Epithelial cell of esophagus (primary cell): ENCODE measurements around the gene COL15A1.

Experiments used
- DNase-seq: peaks from one replicate; pipeline ENCODE4 v3.0.0; 2010; ENCODE audit warnings: low read depth
- H3K4me3 ChIP-seq: 2 replicates; pipeline ENCODE4 v1.5.1; 2011; ENCODE audit warnings: mild to moderate bottlenecking, low read length, control low read depth
- TF ChIP-seq, protein P1 (sequence below): IDR thresholded peaks from 2 replicates; pipeline ENCODE4 v1.5.1; 2011; ENCODE audit warnings: low read depth, mild to moderate bottlenecking, low read length, control low read depth, inconsistent platforms; ENCODE audit not compliant: insufficient read depth; ENCODE audit errors: missing control alignments

The COL15A1 gene

DNA sequence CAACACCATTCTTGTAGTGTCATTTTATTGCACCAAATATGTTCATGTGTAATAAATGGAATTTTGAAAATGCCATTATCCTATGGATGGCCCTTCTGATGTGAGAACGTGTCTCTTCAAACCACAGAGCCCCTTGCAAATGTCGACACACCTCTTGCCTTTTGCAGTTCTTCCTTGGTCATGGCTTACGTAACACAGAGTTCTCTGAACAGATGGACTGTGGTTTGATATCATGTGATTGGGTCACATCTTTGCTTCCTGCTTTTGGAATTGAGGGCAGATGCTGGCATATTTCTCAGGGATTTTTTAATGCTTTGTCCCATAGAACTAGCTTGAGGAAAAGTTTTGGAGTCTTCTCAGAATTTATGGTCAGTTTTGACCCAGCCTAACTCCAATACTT is 165.8 kb downstream of the COL15A1 start:
- DNase-seq: peak; percentile 35
- TF ChIP-seq, protein P1, sequence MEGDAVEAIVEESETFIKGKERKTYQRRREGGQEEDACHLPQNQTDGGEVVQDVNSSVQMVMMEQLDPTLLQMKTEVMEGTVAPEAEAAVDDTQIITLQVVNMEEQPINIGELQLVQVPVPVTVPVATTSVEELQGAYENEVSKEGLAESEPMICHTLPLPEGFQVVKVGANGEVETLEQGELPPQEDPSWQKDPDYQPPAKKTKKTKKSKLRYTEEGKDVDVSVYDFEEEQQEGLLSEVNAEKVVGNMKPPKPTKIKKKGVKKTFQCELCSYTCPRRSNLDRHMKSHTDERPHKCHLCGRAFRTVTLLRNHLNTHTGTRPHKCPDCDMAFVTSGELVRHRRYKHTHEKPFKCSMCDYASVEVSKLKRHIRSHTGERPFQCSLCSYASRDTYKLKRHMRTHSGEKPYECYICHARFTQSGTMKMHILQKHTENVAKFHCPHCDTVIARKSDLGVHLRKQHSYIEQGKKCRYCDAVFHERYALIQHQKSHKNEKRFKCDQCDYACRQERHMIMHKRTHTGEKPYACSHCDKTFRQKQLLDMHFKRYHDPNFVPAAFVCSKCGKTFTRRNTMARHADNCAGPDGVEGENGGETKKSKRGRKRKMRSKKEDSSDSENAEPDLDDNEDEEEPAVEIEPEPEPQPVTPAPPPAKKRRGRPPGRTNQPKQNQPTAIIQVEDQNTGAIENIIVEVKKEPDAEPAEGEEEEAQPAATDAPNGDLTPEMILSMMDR: no peak

DNA sequence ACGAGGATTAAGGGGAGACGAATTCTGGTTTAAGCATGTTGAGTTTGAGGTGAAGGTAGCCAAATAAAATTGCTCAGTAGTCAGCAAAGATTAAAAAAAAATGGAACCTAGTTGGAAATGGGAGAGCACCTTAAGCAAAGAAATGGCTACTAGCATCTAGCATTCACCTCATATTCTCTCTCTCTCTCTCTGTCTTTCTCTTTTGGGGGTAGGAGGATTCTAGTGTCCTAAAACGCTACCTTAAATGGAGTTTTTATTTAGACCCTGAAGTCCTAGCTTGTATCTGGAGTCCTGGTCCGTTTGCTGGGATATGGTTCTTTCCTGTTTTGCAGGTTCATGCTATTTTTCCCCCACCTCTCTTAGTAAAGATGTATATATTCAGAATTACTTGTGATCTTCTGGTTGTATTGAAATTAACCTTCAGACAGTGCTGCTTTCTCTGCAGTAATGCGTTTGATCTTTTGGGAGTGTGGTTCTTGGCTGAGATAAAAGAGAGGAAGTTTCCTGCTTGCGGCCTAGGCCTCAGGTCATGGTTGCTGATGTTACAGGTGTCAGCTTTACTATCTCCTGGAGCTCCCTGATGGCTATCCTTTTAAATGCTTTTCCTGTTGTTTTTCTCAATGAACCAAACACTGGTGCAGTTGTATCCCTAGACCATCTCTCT is 169.2 kb downstream of the COL15A1 start:
- TF ChIP-seq, protein P1: no peak
- no peak overlapping the region for H3K4me3 ChIP-seq
- DNase-seq: no peak

More for the DNA sequence above, 165.8 kb downstream of the COL15A1 start:
- no peak overlapping the region for H3K4me3 ChIP-seq

DNA sequence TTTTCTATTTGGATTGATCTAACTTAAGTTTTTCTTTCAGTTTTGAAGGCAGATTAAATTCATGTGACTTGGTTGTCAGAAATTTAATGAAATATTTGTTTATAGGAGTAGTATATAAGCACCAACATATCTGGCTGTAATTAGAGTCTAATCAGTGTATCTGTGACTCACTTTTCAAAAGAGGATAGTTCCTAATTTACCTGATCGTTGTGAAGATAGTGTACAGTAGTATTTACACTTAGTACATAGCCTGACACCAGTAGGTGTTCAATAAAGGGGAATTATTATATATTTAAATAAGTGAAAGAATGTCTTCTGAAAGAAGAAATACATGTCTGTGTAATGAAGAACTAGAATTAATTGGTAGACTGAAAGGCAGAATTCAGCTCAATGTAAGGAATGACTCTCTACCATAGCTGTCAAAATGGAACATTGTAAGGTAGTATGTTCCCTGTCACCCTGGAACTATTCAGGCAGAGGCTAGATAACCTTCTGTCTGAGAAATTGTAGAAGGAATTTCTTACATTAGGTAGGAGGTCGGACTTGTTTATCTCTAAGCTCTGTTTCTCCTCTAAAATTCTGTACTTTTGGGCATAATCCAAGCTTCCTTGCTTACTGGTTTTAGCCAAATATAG is 169.8 kb downstream of the COL15A1 start:
- no peak for DNase-seq
- TF ChIP-seq, protein P1: no peak
- no peak overlapping the region for H3K4me3 ChIP-seq

DNA sequence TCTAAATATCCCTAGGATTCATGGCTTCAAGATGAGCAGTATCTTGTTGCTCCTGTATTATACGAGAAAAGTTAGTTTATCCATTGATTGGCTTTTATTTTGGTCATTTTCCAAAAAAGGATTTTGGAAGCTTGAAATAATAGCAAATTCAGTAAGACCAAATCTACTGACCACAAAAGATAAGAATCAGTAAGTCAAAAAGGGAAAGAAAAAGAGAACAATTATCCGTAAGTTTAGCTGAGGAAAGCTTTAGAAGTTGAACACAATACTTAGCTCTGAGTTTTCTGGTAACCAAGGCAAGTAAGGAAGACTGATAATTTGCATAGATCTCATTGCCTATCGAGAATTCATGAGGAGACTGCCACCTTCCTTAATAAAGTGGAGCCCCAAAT is 170.3 kb downstream of the COL15A1 start:
- DNase-seq: no peak
- TF ChIP-seq, protein P1: no peak
- no peak overlapping the region for H3K4me3 ChIP-seq

DNA sequence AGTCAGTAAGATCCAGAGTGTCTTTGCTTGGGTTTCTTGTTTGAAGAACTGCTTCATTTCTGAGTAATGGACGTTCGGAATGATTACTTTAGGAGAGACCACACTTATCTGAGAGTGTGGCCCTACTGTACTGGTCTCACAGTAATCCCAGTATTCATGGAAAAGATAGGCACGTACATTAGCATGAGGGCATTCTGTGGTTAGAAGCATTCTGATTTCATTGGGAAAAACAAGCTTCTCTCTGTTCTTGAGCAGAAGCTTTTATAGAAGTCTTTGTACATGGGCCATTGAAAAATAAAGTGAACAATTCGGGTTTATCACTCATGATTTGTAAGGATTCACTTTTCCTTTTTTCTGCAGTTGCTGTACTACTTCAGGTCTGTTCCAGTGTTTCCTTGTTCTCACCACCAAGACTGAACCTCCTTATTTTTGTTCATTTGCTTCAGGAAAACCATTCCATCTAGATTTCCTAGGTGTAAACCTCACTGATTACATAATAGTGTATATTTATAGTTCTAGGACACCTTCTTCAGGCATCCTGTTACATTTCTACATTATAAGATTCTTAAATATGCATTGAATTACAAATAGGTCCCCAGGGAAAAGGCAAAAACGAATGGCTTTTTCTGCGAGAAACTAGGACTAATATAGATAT is 171.3 kb downstream of the COL15A1 start:
- no peak overlapping the region for H3K4me3 ChIP-seq
- TF ChIP-seq, protein P1: no peak
- no peak for DNase-seq

DNA sequence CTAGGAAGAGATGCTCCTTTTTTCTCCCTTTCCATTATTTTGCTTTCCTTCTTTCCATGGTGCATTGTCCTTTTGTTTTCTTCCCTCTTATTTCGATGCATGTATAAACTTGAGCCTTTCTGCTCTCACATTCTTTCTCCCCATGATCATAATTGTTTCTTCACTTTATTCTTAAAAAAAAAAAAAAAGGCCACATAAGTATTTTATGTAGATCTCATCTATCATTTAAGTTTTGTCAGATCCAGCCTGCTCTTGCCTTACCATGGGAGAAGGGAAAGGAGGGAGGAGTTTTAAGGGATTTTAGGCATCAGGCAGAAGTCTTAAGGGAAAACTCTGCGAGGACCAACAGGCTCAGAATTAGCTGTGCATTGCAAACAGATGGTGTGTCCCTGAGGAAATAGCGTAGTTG is 172.3 kb downstream of the COL15A1 start:
- DNase-seq: peak; percentile 60
- TF ChIP-seq, protein P1: no peak
- H3K4me3 ChIP-seq: no peak overlapping the region
